ENCODE results near the gene PANX3. TPM values are rescaled to one million over a fixed set of nuclear protein-coding genes. Genes with fewer than 3 reads are reported as not detected.

The PANX3 gene
- total RNA-seq, 1 experiment from 2014 or later = not detected

DNA sequence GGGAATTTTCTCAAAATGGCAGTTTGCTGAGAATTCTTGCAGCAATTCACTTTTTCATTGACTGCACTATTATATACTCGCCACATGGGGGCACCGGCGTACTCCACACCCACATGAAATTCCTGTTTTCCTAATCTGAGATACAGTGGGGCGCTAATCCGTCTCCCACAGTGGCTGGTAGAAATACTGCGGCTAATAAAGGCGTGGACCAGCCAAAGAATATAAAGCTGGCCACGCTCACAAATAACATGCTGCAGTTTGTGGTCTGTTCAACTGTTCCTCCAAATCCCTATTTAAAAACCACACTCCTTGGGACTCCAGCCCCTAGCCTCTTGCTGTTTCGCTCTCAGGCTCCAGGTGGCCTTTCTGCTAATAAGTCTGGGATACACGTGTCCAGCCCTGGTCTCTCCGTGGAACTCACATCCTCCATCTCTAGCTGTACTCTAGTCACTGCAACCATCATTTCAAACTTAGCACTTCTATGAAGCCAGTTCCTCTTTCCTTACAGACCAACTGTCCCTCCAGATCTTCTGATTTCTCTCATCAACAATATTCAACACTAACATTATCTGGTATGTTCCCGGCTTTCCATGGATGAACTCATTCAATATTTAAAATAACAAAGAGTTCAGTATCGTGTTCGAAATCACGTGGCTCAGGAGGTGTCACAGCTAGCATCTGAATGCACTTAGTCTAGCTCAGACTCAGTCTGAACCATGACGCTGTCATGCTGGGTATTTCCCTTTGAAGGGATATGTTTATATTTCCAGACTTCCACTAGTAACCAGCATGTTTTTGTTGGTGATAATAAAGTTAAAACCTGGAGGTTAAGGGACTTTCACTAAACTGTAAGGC lies 33.4 kb downstream of the PANX3 start:
- POLR2A ChIA-PET (ENCODE audit: unreplicated experiment) = interaction anchor here (0.5 to 0.7 kb wide), 3 partner anchors 29 to 1107 kb away, joined by 3 to 6 read pairs (median 3); partner anchors contain the start of genes SIAE and SPA17
- CTCF ChIA-PET = interaction anchor here (0.5 to 0.9 kb wide), 4 partner anchors 24 to 242 kb away, joined by 3 to 5 read pairs (median 4); no protein-coding TSS in a partner anchor
- Histone ChIP-seq H3K4me1 (ENCODE audit: insufficient read depth, low read length) (peaks cover 9% of the 10 kb centered on the region; the same call in 1 of the 2 replicates), H3K9me2 (replicated peaks; ENCODE audit: low read length) (no peaks in the 10 kb centered on the region), H4K20me1 (ENCODE audit: low read length) (no peaks in the 10 kb centered on the region), H3K4me3 (ENCODE audit: low read length) (peak overlapping the region; percentile 57), H3K9me3 (ENCODE audit: low read length) (no peaks in the 10 kb centered on the region), H3K79me2 (ENCODE audit: low read length) (no peaks in the 10 kb centered on the region), H2AFZ (ENCODE audit: low read length) (peak overlapping the region; percentile 86), H3K4me2 (ENCODE audit: low read length) (peak overlapping the region; percentile 83), H3F3A (ENCODE audit: low read length, unreplicated experiment) (no peaks in the 10 kb centered on the region), H3K9ac (ENCODE audit: low read length) (peak overlapping the region; percentile 26), H3K27ac (ENCODE audit: low read length) (no peak overlapping the region), H3K36me3 (ENCODE audit: low read depth, low read length) (0 out of 2 replicates have a peak, but pooled peaks cover 7% of the 10 kb centered on the region), H3K27me3 (ENCODE audit: low read length) (no peaks in the 10 kb centered on the region)
- ATAC-seq = peak; percentile 93
- peak; percentile 72 for DNase-seq
- no peak for TF ChIP-seq EZH2 (IDR thresholded peaks at IDR 0.05; ENCODE audit: low read length, unreplicated experiment)
- TF ChIP-seq, protein P1, sequence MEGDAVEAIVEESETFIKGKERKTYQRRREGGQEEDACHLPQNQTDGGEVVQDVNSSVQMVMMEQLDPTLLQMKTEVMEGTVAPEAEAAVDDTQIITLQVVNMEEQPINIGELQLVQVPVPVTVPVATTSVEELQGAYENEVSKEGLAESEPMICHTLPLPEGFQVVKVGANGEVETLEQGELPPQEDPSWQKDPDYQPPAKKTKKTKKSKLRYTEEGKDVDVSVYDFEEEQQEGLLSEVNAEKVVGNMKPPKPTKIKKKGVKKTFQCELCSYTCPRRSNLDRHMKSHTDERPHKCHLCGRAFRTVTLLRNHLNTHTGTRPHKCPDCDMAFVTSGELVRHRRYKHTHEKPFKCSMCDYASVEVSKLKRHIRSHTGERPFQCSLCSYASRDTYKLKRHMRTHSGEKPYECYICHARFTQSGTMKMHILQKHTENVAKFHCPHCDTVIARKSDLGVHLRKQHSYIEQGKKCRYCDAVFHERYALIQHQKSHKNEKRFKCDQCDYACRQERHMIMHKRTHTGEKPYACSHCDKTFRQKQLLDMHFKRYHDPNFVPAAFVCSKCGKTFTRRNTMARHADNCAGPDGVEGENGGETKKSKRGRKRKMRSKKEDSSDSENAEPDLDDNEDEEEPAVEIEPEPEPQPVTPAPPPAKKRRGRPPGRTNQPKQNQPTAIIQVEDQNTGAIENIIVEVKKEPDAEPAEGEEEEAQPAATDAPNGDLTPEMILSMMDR (conservative IDR thresholded peaks at IDR 0.05; ENCODE audit: low read depth, low read length) = peak; percentile 97
- no TSS peak for BruUV-seq (replicated peaks)
- intact Hi-C loops (cut with micrococcal nuclease) = loop anchor here (1.0 kb wide), 3 partner anchors 25 to 223 kb away; no protein-coding TSS in a partner anchor

DNA sequence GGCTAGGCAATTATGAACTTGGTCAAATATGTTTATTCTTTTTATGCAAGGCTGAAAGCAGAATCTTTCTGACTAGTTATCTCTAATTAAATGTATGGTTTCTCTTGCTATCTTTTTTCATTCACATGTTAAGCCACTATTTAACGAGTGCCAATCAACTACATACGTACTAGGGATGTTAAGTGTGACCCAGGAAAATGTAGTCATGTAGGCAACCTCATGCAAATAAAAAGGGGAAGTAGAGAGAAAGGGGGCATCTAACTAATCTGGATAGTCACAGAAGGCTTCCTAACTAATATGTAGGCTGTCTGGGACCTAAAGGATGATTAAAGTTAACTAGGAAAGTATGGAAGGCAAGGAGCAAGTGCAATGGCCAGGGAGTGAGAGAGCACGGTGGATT lies 34.9 kb downstream of the PANX3 start:
- DNase-seq (no peak), ATAC-seq (no peak)
- H3K9me3 ChIP-seq (ENCODE audit: low read length) = no peaks in the 10 kb centered on the region
- no peak overlapping the region for H3K4me2 ChIP-seq (ENCODE audit: low read length)
- H3K4me1 ChIP-seq (ENCODE audit: insufficient read depth, low read length) = peaks cover 9% of the 10 kb centered on the region; the same call in 1 of the 2 replicates
- H3K36me3 ChIP-seq (ENCODE audit: low read depth, low read length) = no peaks in the 10 kb centered on the region
- ChIA-PET POLR2A (ENCODE audit: unreplicated experiment) (no interaction called here), CTCF (no interaction called here)
- H3F3A ChIP-seq (ENCODE audit: low read length, unreplicated experiment) = no peaks in the 10 kb centered on the region
- H3K27ac ChIP-seq (ENCODE audit: low read length) = no peak overlapping the region
- no peaks in the 10 kb centered on the region for H3K27me3 ChIP-seq (ENCODE audit: low read length)
- H3K9ac ChIP-seq (ENCODE audit: low read length) = no peak overlapping the region
- no peaks in the 10 kb centered on the region for H3K9me2 ChIP-seq (replicated peaks; ENCODE audit: low read length)
- BruUV-seq (replicated peaks) = no TSS peak
- H4K20me1 ChIP-seq (ENCODE audit: low read length) = no peaks in the 10 kb centered on the region
- H2AFZ ChIP-seq (ENCODE audit: low read length) = no peak overlapping the region
- intact Hi-C loops (cut with micrococcal nuclease) = no loop called here
- no peak overlapping the region for H3K4me3 ChIP-seq (ENCODE audit: low read length)
- no peaks in the 10 kb centered on the region for H3K79me2 ChIP-seq (ENCODE audit: low read length)
- TF ChIP-seq EZH2 (IDR thresholded peaks at IDR 0.05; ENCODE audit: low read length, unreplicated experiment) = no peak
- TF ChIP-seq, protein P1 (conservative IDR thresholded peaks at IDR 0.05; ENCODE audit: low read depth, low read length) = no peak
- TF ChIP-seq EZH2phosphoT487 (IDR thresholded peaks at IDR 0.05; ENCODE audit: borderline replicate concordance, low read length) = no peak

DNA sequence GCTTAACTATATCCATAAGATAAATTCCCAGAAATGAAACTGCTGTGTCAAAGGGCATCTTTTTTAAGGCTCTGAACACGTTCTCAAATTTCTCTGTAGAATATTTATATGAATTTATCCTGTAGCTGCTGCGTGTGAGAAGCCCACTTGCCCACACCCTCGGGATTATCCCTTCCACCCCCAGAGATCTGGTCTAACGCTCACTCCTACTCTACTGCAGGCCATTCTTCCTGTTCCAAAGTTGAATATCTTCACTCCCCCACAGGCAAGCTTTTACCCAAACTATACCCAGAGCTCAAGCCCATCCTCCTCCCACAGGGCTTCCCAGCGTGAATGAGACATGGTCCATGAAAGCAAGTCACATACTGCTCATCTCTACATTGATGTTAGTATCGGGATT lies 37.4 kb downstream of the PANX3 start:
- no peaks in the 10 kb centered on the region for H3K27me3 ChIP-seq (ENCODE audit: low read length)
- no peaks in the 10 kb centered on the region for H3K9me3 ChIP-seq (ENCODE audit: low read length)
- no peak overlapping the region for H3K4me2 ChIP-seq (ENCODE audit: low read length)
- peaks cover 9% of the 10 kb centered on the region; the same call in 1 of the 2 replicates for H3K4me1 ChIP-seq (ENCODE audit: insufficient read depth, low read length)
- DNase-seq = no peak
- ChIA-PET POLR2A (ENCODE audit: unreplicated experiment) (interaction anchor here (0.6 kb wide), 1 partner anchor 20 kb away, joined by 3 read pairs; no protein-coding TSS in a partner anchor), CTCF (interaction anchor here (0.7 kb wide), 1 partner anchor 40 kb away, joined by 3 read pairs; no protein-coding TSS in a partner anchor)
- ATAC-seq = no peak
- BruUV-seq (replicated peaks) = no TSS peak
- H2AFZ ChIP-seq (ENCODE audit: low read length) = no peak overlapping the region
- intact Hi-C loops (cut with micrococcal nuclease) = no loop called here
- H3K9me2 ChIP-seq (replicated peaks; ENCODE audit: low read length) = no peaks in the 10 kb centered on the region
- H4K20me1 ChIP-seq (ENCODE audit: low read length) = no peaks in the 10 kb centered on the region
- no peaks in the 10 kb centered on the region for H3F3A ChIP-seq (ENCODE audit: low read length, unreplicated experiment)
- no peak overlapping the region for H3K4me3 ChIP-seq (ENCODE audit: low read length)
- H3K27ac ChIP-seq (ENCODE audit: low read length) = no peak overlapping the region
- H3K9ac ChIP-seq (ENCODE audit: low read length) = no peak overlapping the region
- no peaks in the 10 kb centered on the region for H3K79me2 ChIP-seq (ENCODE audit: low read length)
- TF ChIP-seq, protein P1 (conservative IDR thresholded peaks at IDR 0.05; ENCODE audit: low read depth, low read length) = no peak
- TF ChIP-seq EZH2 (IDR thresholded peaks at IDR 0.05; ENCODE audit: low read length, unreplicated experiment) = no peak
- TF ChIP-seq EZH2phosphoT487 (IDR thresholded peaks at IDR 0.05; ENCODE audit: borderline replicate concordance, low read length) = no peak
- no peaks in the 10 kb centered on the region for H3K36me3 ChIP-seq (ENCODE audit: low read depth, low read length)
